ENCODE measurements around the gene MAP3K14. TPM values are rescaled to one million over a fixed set of nuclear protein-coding genes. Genes with fewer than 3 reads are reported as not detected.

MAP3K14 gene
- total and polyA plus RNA-seq, 10 of the 15 experiments (the other 5 are each of a cell fraction or from before 2014, with no cell fraction given), result 2.1 to 33.3 (median 19.7) TPM

DNA sequence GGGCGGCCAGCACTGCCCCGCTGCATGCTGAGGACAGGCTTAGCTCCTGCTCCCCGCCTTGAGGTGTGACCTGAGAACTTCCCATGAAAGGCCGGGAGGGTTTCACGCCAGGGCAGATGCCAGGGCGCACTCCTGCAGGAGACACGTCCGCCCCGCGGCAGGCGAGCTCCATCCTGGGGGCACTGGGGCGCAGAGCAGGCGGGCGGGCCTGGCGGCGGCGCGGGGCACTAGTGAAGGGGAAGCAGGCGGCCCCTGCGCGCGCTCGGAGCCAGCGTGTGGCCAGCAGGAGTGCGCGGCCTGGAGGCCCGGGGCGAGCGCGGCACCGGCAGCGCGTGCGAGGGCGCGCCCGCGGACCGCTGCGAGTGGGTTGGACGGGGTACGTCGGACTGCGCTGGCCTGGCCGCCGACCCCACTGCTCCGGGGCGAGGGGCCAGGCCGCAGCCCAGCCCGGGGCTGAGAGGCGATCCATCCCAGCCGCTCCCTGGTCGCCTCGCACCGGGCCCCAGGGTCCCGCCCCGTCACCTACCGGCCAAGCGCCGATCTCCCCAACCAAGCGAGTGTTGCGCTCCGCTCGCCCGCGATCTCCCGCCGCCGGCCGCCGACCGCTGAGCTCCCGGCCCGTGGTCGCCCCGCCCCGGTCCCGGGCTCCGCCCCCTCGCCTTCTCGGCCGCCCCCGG is at the start of gene MAP3K14 (continued):
- TF ChIP-seq CEBPB (IDR thresholded peaks at IDR 0.05; ENCODE audit: borderline replicate concordance in 1 of 2, low read depth in 2 of 2, low read length in 2 of 2), result no peak
- no peak for TF ChIP-seq TBL1XR1 (IDR thresholded peaks at IDR 0.05; ENCODE audit: low read depth, low read length)
- no peak for TF ChIP-seq HDAC6 (IDR thresholded peaks at IDR 0.05; ENCODE audit: unreplicated experiment)
- no peak for TF ChIP-seq NFYA (IDR thresholded peaks at IDR 0.05; ENCODE audit: borderline replicate concordance, low read depth, low read length)
- TF ChIP-seq ZBED1 (IDR thresholded peaks at IDR 0.05; ENCODE audit: borderline replicate concordance), result no peak
- TF ChIP-seq SREBF1 (IDR thresholded peaks at IDR 0.05; ENCODE audit: low read length), result no peak
- TF ChIP-seq, protein P1, sequence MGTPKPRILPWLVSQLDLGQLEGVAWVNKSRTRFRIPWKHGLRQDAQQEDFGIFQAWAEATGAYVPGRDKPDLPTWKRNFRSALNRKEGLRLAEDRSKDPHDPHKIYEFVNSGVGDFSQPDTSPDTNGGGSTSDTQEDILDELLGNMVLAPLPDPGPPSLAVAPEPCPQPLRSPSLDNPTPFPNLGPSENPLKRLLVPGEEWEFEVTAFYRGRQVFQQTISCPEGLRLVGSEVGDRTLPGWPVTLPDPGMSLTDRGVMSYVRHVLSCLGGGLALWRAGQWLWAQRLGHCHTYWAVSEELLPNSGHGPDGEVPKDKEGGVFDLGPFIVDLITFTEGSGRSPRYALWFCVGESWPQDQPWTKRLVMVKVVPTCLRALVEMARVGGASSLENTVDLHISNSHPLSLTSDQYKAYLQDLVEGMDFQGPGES (IDR thresholded peaks at IDR 0.05), result no peak; the same call in 1 of the 2 replicates
- TF ChIP-seq MTA2 (IDR thresholded peaks at IDR 0.05; ENCODE audit: low read depth), result no peak
- peak; percentile 90 for TF ChIP-seq IKZF1 (conservative IDR thresholded peaks at IDR 0.05)
- 0 out of 2 replicates have a peak, but pooled peaks have one; percentile 69 for TF ChIP-seq STAT1 (conservative IDR thresholded peaks at IDR 0.05)
- TF ChIP-seq RB1 (IDR thresholded peaks at IDR 0.05; ENCODE audit: borderline replicate concordance), result peak; percentile 95
- TF ChIP-seq, protein P2, sequence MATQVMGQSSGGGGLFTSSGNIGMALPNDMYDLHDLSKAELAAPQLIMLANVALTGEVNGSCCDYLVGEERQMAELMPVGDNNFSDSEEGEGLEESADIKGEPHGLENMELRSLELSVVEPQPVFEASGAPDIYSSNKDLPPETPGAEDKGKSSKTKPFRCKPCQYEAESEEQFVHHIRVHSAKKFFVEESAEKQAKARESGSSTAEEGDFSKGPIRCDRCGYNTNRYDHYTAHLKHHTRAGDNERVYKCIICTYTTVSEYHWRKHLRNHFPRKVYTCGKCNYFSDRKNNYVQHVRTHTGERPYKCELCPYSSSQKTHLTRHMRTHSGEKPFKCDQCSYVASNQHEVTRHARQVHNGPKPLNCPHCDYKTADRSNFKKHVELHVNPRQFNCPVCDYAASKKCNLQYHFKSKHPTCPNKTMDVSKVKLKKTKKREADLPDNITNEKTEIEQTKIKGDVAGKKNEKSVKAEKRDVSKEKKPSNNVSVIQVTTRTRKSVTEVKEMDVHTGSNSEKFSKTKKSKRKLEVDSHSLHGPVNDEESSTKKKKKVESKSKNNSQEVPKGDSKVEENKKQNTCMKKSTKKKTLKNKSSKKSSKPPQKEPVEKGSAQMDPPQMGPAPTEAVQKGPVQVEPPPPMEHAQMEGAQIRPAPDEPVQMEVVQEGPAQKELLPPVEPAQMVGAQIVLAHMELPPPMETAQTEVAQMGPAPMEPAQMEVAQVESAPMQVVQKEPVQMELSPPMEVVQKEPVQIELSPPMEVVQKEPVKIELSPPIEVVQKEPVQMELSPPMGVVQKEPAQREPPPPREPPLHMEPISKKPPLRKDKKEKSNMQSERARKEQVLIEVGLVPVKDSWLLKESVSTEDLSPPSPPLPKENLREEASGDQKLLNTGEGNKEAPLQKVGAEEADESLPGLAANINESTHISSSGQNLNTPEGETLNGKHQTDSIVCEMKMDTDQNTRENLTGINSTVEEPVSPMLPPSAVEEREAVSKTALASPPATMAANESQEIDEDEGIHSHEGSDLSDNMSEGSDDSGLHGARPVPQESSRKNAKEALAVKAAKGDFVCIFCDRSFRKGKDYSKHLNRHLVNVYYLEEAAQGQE (IDR thresholded peaks at IDR 0.05; ENCODE audit: low read depth, low read length), result no peak
- TF ChIP-seq, protein P3, sequence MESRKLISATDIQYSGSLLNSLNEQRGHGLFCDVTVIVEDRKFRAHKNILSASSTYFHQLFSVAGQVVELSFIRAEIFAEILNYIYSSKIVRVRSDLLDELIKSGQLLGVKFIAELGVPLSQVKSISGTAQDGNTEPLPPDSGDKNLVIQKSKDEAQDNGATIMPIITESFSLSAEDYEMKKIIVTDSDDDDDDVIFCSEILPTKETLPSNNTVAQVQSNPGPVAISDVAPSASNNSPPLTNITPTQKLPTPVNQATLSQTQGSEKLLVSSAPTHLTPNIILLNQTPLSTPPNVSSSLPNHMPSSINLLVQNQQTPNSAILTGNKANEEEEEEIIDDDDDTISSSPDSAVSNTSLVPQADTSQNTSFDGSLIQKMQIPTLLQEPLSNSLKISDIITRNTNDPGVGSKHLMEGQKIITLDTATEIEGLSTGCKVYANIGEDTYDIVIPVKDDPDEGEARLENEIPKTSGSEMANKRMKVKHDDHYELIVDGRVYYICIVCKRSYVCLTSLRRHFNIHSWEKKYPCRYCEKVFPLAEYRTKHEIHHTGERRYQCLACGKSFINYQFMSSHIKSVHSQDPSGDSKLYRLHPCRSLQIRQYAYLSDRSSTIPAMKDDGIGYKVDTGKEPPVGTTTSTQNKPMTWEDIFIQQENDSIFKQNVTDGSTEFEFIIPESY (IDR thresholded peaks at IDR 0.05), result no peak
- TF ChIP-seq, protein P4, sequence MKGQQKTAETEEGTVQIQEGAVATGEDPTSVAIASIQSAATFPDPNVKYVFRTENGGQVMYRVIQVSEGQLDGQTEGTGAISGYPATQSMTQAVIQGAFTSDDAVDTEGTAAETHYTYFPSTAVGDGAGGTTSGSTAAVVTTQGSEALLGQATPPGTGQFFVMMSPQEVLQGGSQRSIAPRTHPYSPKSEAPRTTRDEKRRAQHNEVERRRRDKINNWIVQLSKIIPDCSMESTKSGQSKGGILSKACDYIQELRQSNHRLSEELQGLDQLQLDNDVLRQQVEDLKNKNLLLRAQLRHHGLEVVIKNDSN (IDR thresholded peaks at IDR 0.05; ENCODE audit: borderline replicate concordance, extremely low read length, insufficient read depth, low read depth, low read length), result no peak
- TF ChIP-seq EZH2 (IDR thresholded peaks at IDR 0.05; ENCODE audit: borderline replicate concordance, control insufficient read depth, low read depth, low read length), result no peak
- no peak for TF ChIP-seq KDM1A (IDR thresholded peaks at IDR 0.05; ENCODE audit: borderline replicate concordance)
- TF ChIP-seq, protein P5, sequence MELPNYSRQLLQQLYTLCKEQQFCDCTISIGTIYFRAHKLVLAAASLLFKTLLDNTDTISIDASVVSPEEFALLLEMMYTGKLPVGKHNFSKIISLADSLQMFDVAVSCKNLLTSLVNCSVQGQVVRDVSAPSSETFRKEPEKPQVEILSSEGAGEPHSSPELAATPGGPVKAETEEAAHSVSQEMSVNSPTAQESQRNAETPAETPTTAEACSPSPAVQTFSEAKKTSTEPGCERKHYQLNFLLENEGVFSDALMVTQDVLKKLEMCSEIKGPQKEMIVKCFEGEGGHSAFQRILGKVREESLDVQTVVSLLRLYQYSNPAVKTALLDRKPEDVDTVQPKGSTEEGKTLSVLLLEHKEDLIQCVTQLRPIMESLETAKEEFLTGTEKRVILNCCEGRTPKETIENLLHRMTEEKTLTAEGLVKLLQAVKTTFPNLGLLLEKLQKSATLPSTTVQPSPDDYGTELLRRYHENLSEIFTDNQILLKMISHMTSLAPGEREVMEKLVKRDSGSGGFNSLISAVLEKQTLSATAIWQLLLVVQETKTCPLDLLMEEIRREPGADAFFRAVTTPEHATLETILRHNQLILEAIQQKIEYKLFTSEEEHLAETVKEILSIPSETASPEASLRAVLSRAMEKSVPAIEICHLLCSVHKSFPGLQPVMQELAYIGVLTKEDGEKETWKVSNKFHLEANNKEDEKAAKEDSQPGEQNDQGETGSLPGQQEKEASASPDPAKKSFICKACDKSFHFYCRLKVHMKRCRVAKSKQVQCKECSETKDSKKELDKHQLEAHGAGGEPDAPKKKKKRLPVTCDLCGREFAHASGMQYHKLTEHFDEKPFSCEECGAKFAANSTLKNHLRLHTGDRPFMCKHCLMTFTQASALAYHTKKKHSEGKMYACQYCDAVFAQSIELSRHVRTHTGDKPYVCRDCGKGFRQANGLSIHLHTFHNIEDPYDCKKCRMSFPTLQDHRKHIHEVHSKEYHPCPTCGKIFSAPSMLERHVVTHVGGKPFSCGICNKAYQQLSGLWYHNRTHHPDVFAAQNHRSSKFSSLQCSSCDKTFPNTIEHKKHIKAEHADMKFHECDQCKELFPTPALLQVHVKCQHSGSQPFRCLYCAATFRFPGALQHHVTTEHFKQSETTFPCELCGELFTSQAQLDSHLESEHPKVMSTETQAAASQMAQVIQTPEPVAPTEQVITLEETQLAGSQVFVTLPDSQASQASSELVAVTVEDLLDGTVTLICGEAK (IDR thresholded peaks at IDR 0.05; ENCODE audit: borderline replicate concordance), result no peak

Measured in GM12878 (cell line).